ENCODE data around the gene DNAJB8. TPM values are rescaled to one million over a fixed set of nuclear protein-coding genes. Genes with fewer than 3 reads are reported as not detected.

DNAJB8 gene
- total and polyA plus RNA-seq, 2 experiments from 2014 or later = not detected

GRCh38 chr3:128413003-128413370, 53.7 kb downstream of the DNAJB8 start:
- H3K27ac ChIP-seq = no peak overlapping the region
- TF ChIP-seq EZH2 (IDR thresholded peaks at IDR 0.05; ENCODE audit: borderline replicate concordance) = no peak
- no peak for TF ChIP-seq EZH2phosphoT487 (IDR thresholded peaks at IDR 0.05; ENCODE audit: low read depth, severe bottlenecking, unreplicated experiment)
- TF ChIP-seq CTCF (IDR thresholded peaks at IDR 0.05; ENCODE audit: poor library complexity) = no peak
- 66% methylated on average over 8 of the region's 8 CpGs for WGBS (ENCODE audit: low lambda C conversion rate, missing lambda C conversion rate)
- H3K79me2 ChIP-seq = no peaks in the 10 kb centered on the region
- no peak overlapping the region for H2AFZ ChIP-seq
- H3K4me2 ChIP-seq = no peak overlapping the region
- H3K4me3 ChIP-seq = no peak overlapping the region
- no peaks in the 10 kb centered on the region for H4K20me1 ChIP-seq (ENCODE audit: insufficient read depth, poor library complexity, severe bottlenecking)
- H3K36me3 ChIP-seq (replicated peaks; ENCODE audit: insufficient read depth, low read depth) = no peaks in the 10 kb centered on the region
- no peak for DNase-seq (ENCODE audit: low spot score)
- H3K9me3 ChIP-seq (ENCODE audit: low read depth) = no peaks in the 10 kb centered on the region
- no peaks in the 10 kb centered on the region for H3K9me2 ChIP-seq (replicated peaks; ENCODE audit: insufficient read depth)
- no peaks in the 10 kb centered on the region for H3K27me3 ChIP-seq
- peaks cover 9% of the 10 kb centered on the region for H3K4me1 ChIP-seq (ENCODE audit: insufficient read depth)

Other genes starting within 250 kb of the DNAJB8 start
- gene GATA2, start 26.3 kb upstream of the DNAJB8 start, total RNA-seq = 0.88 and 2.6 TPM in 2 replicates
- gene GATA2, start 26.3 kb upstream of the DNAJB8 start, polyA plus RNA-seq = 2.4 and 3.5 TPM in 2 replicates
- 415 and 419 TPM in 2 replicates for gene RPN1, start 183.9 kb upstream of the DNAJB8 start, total RNA-seq
- gene RPN1, start 183.9 kb upstream of the DNAJB8 start, polyA plus RNA-seq = 386 and 422 TPM in 2 replicates

All from hepatocyte (in vitro differentiated cells).